ENCODE data around the gene FGF14.

DNA sequence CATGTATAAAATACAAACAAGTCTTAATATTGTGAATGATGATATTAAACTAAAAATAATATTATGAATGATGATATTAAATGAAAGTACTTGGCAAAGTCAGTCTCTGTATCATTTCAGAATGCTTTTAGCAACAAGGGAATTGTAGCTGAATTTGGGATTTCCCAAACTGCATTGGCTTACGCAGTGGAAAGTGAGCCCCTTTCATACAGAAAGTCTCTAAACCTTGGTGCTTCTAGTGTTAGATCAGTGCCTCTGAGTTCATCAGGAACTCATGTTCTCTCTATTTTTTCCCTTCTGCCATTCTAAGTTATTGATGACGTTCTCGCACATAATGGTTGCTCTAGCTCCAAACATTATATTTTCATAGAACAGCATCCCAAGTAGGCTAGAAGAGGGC lies 649.4 kb downstream of the FGF14 start:
- TF ChIP-seq, protein P1, sequence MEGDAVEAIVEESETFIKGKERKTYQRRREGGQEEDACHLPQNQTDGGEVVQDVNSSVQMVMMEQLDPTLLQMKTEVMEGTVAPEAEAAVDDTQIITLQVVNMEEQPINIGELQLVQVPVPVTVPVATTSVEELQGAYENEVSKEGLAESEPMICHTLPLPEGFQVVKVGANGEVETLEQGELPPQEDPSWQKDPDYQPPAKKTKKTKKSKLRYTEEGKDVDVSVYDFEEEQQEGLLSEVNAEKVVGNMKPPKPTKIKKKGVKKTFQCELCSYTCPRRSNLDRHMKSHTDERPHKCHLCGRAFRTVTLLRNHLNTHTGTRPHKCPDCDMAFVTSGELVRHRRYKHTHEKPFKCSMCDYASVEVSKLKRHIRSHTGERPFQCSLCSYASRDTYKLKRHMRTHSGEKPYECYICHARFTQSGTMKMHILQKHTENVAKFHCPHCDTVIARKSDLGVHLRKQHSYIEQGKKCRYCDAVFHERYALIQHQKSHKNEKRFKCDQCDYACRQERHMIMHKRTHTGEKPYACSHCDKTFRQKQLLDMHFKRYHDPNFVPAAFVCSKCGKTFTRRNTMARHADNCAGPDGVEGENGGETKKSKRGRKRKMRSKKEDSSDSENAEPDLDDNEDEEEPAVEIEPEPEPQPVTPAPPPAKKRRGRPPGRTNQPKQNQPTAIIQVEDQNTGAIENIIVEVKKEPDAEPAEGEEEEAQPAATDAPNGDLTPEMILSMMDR (IDR thresholded peaks at IDR 0.05; ENCODE audit: insufficient read depth, low read depth, low read length): no peak
- no peak for TF ChIP-seq EZH2 (IDR thresholded peaks at IDR 0.05; ENCODE audit: insufficient read depth, low read length)

Measured in astrocyte (in vitro differentiated cells and primary cell).